HepG2 (cell line): ENCODE measurements around the gene CNTN2. TPM values are rescaled to one million over a fixed set of nuclear protein-coding genes. Genes with fewer than 3 reads are reported as not detected.

Experiments
- ATAC-seq: fragments of 200-7000 bp; cut with Tn5 transposase; 3 replicates; pipeline ENCODE4 v1.9.1; 2020; ENCODE audit warnings: mild to moderate bottlenecking, moderate library complexity
- BruUV-seq: library from RNA; stranded (reverse); fragments of 400-500 nt; replicated peaks from 2 replicates; lab custom pipeline; 2021; lab: Mats Ljungman, UMichigan
- CTCF ChIA-PET: fragments of 300-600 bp; formaldehyde crosslinking; extraction: SDS; loops from one replicate; lab custom pipeline; 2021; ENCODE audit warnings: low total read pairs, inconsistent platforms, low intra/inter-chr PET ratio; lab: Yijun Ruan, JAX
- POLR2A ChIA-PET: fragments of 350-600 bp; sonication (Branson Sonifier 250); formaldehyde crosslinking; loops from one replicate; lab custom pipeline; 2020; ENCODE audit warnings: antibody characterized with exemption, inconsistent platforms; lab: Yijun Ruan, JAX
- DNase-seq: peaks from one replicate; pipeline ENCODE4 v3.0.0-alpha.2; 2015; ENCODE audit warnings: low spot score
- FAIRE-seq: peaks from 3 replicates; lab custom pipeline; 2011; peaks lifted over from hg19 to GRCh38; lab: Jason Lieb, UNC
- H2AFZ ChIP-seq: one replicate; pipeline ENCODE4 v1.6.1; 2011; ENCODE audit warnings: low read length, inconsistent platforms
- H3K27ac ChIP-seq: fragments of 300-600 bp; 3 replicates; pipeline ENCODE4 v1.8.0; 2011; ENCODE audit warnings: mixed run types, mild to moderate bottlenecking, mixed read lengths, low read length, inconsistent platforms; ENCODE audit not compliant: insufficient read depth; ENCODE audit errors: extremely low read length
- H3K27me3 ChIP-seq, 2 experiments: fragments of 200-600 bp in 1 of 2; 2 replicates in 1 of 2; 3 replicates in 1 of 2; pipeline versions ENCODE4 v1.6.0 to v1.8.0; 2011; ENCODE audit warnings: low read length in 2 of 2, mild to moderate bottlenecking in 2 of 2, moderate library complexity in 2 of 2, inconsistent platforms in 1 of 2; ENCODE audit not compliant: insufficient read depth in 2 of 2, control insufficient read depth in 1 of 2
- H3K36me3 ChIP-seq, 2 experiments: fragments of 200-600 bp in 1 of 2; replicated peaks in 1 of 2; 2 replicates in 1 of 2; 3 replicates in 1 of 2; pipeline versions ENCODE4 v1.5.1 to v1.8.0; 2011; ENCODE audit warnings: low read length in 2 of 2, inconsistent platforms in 1 of 2; ENCODE audit not compliant: insufficient read depth in 2 of 2, control insufficient read depth in 1 of 2
- H3K4me1 ChIP-seq: 2 replicates; pipeline ENCODE4 v1.5.1; 2012; ENCODE audit warnings: low read length, inconsistent platforms; ENCODE audit not compliant: insufficient read depth
- H3K4me2 ChIP-seq: 2 replicates; pipeline ENCODE4 v1.6.0; 2011; ENCODE audit warnings: low read depth, low read length, inconsistent platforms
- H3K4me3 ChIP-seq, 3 experiments: fragments of 200-600 bp in 1 of 3; sonication (generic), shearing (Covaris generic) in 1 of 3; replicated peaks in 1 of 3; 2 replicates each; pipeline ENCODE4 v1.5.1; 2011 to 2016; ENCODE audit warnings: low read length in 3 of 3, inconsistent platforms in 2 of 3, low read depth in 2 of 3, mild to moderate bottlenecking in 2 of 3, control low read depth in 1 of 3, mixed read lengths in 1 of 3; ENCODE audit not compliant: insufficient read depth in 1 of 3
- H3K79me2 ChIP-seq: one replicate; pipeline ENCODE4 v1.6.1; 2011; ENCODE audit warnings: low read length, inconsistent platforms; ENCODE audit not compliant: insufficient read depth
- H3K9ac ChIP-seq: 2 replicates; pipeline ENCODE4 v1.6.0; 2011; ENCODE audit warnings: mild to moderate bottlenecking, low read depth, low read length, inconsistent platforms; ENCODE audit not compliant: insufficient read depth
- H3K9me3 ChIP-seq: 2 replicates; pipeline ENCODE4 v1.5.1; 2012; ENCODE audit warnings: mild to moderate bottlenecking, low read length
- H4K20me1 ChIP-seq: 2 replicates; pipeline ENCODE4 v1.6.0; 2011; ENCODE audit warnings: inconsistent platforms, mild to moderate bottlenecking, low read length, moderate library complexity; ENCODE audit not compliant: insufficient read depth
- DDIT3 ChIP-seq: sonication (generic); formaldehyde crosslinking; IDR thresholded peaks from 2 replicates; pipeline ENCODE4 v1.4.0; 2020; ENCODE audit warnings: mild to moderate bottlenecking, missing genetic modification reagents
- ESRRA ChIP-seq: sonication (generic); formaldehyde crosslinking; IDR thresholded peaks from 2 replicates; pipeline ENCODE4 v1.5.1; 2020; ENCODE audit warnings: mild to moderate bottlenecking, low read depth, missing genetic modification reagents
- ETV6 ChIP-seq: sonication (generic); formaldehyde crosslinking; conservative IDR thresholded peaks from 2 replicates; pipeline ENCODE4 v1.4.0; 2020; ENCODE audit warnings: missing genetic modification reagents
- HIC2 ChIP-seq: sonication (generic); formaldehyde crosslinking; IDR thresholded peaks from 2 replicates; pipeline ENCODE4 v1.9.0; 2022; ENCODE audit warnings: low read depth, missing genetic modification reagents
- MAZ ChIP-seq, 2 experiments: sonication (generic) in 1 of 2; formaldehyde crosslinking in 1 of 2; IDR thresholded peaks; 2 replicates each; pipeline versions ENCODE4 v1.5.0 to v1.6.1; 2012 to 2020; ENCODE audit warnings: low read depth in 2 of 2, mild to moderate bottlenecking in 2 of 2, borderline replicate concordance in 1 of 2, improper control_type of control experiment in 1 of 2, low read length in 1 of 2, missing genetic modification reagents in 1 of 2, moderate library complexity in 1 of 2
- PHF5A ChIP-seq: IDR thresholded peaks from one replicate; pipeline ENCODE4 v1.6.1; 2018; ENCODE audit warnings: low read depth, missing genetic modification reagents; ENCODE audit not compliant: unreplicated experiment
- PRPF4 ChIP-seq: fragments of 200-400 bp; formaldehyde crosslinking; IDR thresholded peaks from 2 replicates; pipeline ENCODE4 v1.6.1; 2016; ENCODE audit warnings: low read length, low read depth; ENCODE audit not compliant: poor library complexity, severe bottlenecking
- TFDP2 ChIP-seq: sonication (generic); formaldehyde crosslinking; IDR thresholded peaks from 2 replicates; pipeline ENCODE4 v1.4.0; 2020; ENCODE audit warnings: missing genetic modification reagents
- XRCC5 ChIP-seq: fragments of 200-400 bp; formaldehyde crosslinking; optimal IDR thresholded peaks from 2 replicates; pipeline ENCODE3; 2017; ENCODE audit warnings: mild to moderate bottlenecking, low read length
- ZMAT3 ChIP-seq: sonication (generic); formaldehyde crosslinking; conservative IDR thresholded peaks from 2 replicates; pipeline ENCODE4 v1.7.0; 2021; ENCODE audit warnings: missing genetic modification reagents
- ZNF598 ChIP-seq: sonication (generic); formaldehyde crosslinking; IDR thresholded peaks from 2 replicates; pipeline ENCODE4 v1.5.1; 2020; ENCODE audit warnings: mild to moderate bottlenecking, missing genetic modification reagents, borderline replicate concordance
- ZNF646 ChIP-seq: sonication (generic); formaldehyde crosslinking; IDR thresholded peaks from 2 replicates; pipeline ENCODE4 v1.9.0; 2021; ENCODE audit warnings: mild to moderate bottlenecking, missing genetic modification reagents
- ZNF724P ChIP-seq: sonication (generic); formaldehyde crosslinking; IDR thresholded peaks from 2 replicates; pipeline ENCODE4 v1.8.0; 2022; ENCODE audit warnings: missing genetic modification reagents, borderline replicate concordance
- WGBS: methylation state at CpG from one replicate; pipeline ENCODE4 v1.1.6; 2017; ENCODE audit warnings: low lambda C conversion rate; 5-methylcytosine and 5-hydroxymethylcytosine counted together
- in situ Hi-C: cut with HindIII; loops from 2 replicates; pipeline ENCODE4 v1.10.0; 2017; ENCODE audit warnings: low pct_unique_long_range_greater_than_20kb; ENCODE audit not compliant: extremely low pct_ligation_motif_present
- intact Hi-C: fragments of 100-400 bp; cut with micrococcal nuclease; formaldehyde crosslinking; loops from one replicate; pipeline ENCODE4 v1.10.0; 2022; ENCODE audit not compliant: unreplicated experiment
- polyA plus RNA-seq, 8 experiments: library from polyadenylated mRNA; depleted of rRNA in 3 of 8; stranded (reverse) in 7 of 8; unstranded in 1 of 8; fragments of >200 nt; fragmentation: Illumina TruSeq in 4 of 8; extraction: Trizol in 4 of 8; gene quantifications; 2 replicates each; pipeline versions ENCODE4 v1.2.1 to v1.2.3, GENCODE V29; 2011 to 2016; ENCODE audit warnings: low read depth in 4 of 8, missing spikeins in 1 of 8, mixed read lengths in 1 of 8; ENCODE audit not compliant: insufficient read depth in 1 of 8
- total RNA-seq, 5 experiments: library from RNA; depleted of rRNA; stranded (reverse); fragments of >200 nt; fragmentation: Illumina TruSeq; extraction: Trizol; gene quantifications; 2 replicates each; pipeline ENCODE4 v1.2.3, GENCODE V29; 2016; ENCODE audit warnings: low read depth in 1 of 5

Gene CNTN2
- total and polyA plus RNA-seq, 2 of the 13 experiments (the other 11 are each of a cell fraction or from before 2014, with no cell fraction given), result not detected

- no peak for FAIRE-seq
- no peak overlapping the region for H3K4me2 ChIP-seq
- WGBS, result 48% methylated on average over 10 of the region's 13 CpGs
- H2AFZ ChIP-seq, result no peak overlapping the region
- no peak overlapping the region for H3K27ac ChIP-seq
- no peak for ATAC-seq
- no peak overlapping the region for H3K9ac ChIP-seq
- H3K36me3 ChIP-seq, result no peaks in the 10 kb centered on the region
- in situ Hi-C loops (no loop called here), intact Hi-C loops (no loop called here)
- BruUV-seq, result no TSS peak
- H3K79me2 ChIP-seq, result no peaks in the 10 kb centered on the region
- no peak for DNase-seq
- no peaks in the 10 kb centered on the region for H4K20me1 ChIP-seq
- no peak overlapping the region for H3K4me3 ChIP-seq
- ChIA-PET POLR2A (no interaction called here), CTCF (no interaction called here)
- H3K4me1 ChIP-seq, result no peaks in the 10 kb centered on the region
- peaks cover 5 to 62% of the 10 kb centered on the region in 2 experiments; a peak in 4 of 5 replicates for H3K27me3 ChIP-seq
- no peaks in the 10 kb centered on the region for H3K9me3 ChIP-seq
- TF ChIP-seq PRPF4 (no peak), PHF5A (no peak), TFDP2 (CRISPR knock-in tag) (no peak), ZMAT3 (CRISPR knock-in tag) (no peak), DDIT3 (no peak), XRCC5 (no peak), ZNF646 (CRISPR knock-in tag) (no peak), HIC2 (CRISPR knock-in tag) (no peak), ZNF724P (CRISPR knock-in tag) (no peak), ETV6 (CRISPR knock-in tag) (no peak), ESRRA (CRISPR knock-in tag) (no peak), MAZ (IDR thresholded peaks at IDR 0.05; ENCODE audit: borderline replicate concordance, low read depth, low read length) (no peak), MAZ (CRISPR knock-in tag; IDR thresholded peaks at IDR 0.05; ENCODE audit: low read depth) (no peak), ZNF598 (CRISPR knock-in tag) (no peak)
Measured at GRCh38 chr1:205016584-205016983, 26.4 kb upstream of the CNTN2 start.
